ENCODE data around the gene ERAS.
"Not testable (repeated sequence)": the region's sequence is repeated elsewhere in the genome, so short reads cannot be mapped to it uniquely, and the experiment has no call there.

ERAS gene

DNA sequence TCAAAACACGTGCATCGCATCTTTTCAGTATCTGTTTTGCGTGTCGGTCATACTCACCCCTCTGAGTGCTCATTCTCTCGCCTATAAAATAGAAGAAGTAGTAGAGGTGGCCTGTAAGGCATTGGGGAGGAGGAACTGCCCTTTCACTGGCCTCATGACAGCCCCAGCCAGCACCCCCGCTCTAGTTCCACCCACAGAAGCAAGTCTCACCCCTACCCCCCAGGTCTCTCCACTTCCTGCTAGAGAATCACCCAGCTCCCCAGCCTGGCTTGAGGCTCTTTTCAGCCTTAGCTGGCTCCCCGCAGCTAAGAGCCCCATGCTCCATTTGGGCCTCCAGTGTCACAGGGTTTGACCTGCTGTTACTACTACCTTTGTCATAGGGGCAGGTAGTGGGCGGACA lies 12.7 kb upstream of the ERAS start:
- H3K9me3 Mint-ChIP-seq: peaks cover 7% of the 10 kb centered on the region
- no peak overlapping the region for H3K4me3 Mint-ChIP-seq
- peaks cover 16% of the 10 kb centered on the region for H3K36me3 Mint-ChIP-seq (ENCODE audit: low read depth)
- TF ChIP-seq, protein P1, sequence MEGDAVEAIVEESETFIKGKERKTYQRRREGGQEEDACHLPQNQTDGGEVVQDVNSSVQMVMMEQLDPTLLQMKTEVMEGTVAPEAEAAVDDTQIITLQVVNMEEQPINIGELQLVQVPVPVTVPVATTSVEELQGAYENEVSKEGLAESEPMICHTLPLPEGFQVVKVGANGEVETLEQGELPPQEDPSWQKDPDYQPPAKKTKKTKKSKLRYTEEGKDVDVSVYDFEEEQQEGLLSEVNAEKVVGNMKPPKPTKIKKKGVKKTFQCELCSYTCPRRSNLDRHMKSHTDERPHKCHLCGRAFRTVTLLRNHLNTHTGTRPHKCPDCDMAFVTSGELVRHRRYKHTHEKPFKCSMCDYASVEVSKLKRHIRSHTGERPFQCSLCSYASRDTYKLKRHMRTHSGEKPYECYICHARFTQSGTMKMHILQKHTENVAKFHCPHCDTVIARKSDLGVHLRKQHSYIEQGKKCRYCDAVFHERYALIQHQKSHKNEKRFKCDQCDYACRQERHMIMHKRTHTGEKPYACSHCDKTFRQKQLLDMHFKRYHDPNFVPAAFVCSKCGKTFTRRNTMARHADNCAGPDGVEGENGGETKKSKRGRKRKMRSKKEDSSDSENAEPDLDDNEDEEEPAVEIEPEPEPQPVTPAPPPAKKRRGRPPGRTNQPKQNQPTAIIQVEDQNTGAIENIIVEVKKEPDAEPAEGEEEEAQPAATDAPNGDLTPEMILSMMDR (IDR thresholded peaks at IDR 0.05; ENCODE audit: unreplicated experiment in 3 of 3): no peak
- no peaks in the 10 kb centered on the region for H3K4me1 Mint-ChIP-seq
- no peak overlapping the region for H3K27ac Mint-ChIP-seq
- no peaks in the 10 kb centered on the region for H3K27me3 Mint-ChIP-seq (ENCODE audit: low read depth)

- H3K27ac Mint-ChIP-seq: no peak overlapping the region
- H3K9me3 Mint-ChIP-seq: peaks cover 7% of the 10 kb centered on the region
- H3K4me3 Mint-ChIP-seq: no peak overlapping the region
- no peaks in the 10 kb centered on the region for H3K4me1 Mint-ChIP-seq
- TF ChIP-seq, protein P1 (IDR thresholded peaks at IDR 0.05; ENCODE audit: unreplicated experiment in 3 of 3): no peak
- H3K36me3 Mint-ChIP-seq (ENCODE audit: low read depth): peaks cover 24% of the 10 kb centered on the region
- no peaks in the 10 kb centered on the region for H3K27me3 Mint-ChIP-seq (ENCODE audit: low read depth)
Measured at GRCh38 chrX:48814722-48815121, 11.6 kb upstream of the ERAS start.

DNA sequence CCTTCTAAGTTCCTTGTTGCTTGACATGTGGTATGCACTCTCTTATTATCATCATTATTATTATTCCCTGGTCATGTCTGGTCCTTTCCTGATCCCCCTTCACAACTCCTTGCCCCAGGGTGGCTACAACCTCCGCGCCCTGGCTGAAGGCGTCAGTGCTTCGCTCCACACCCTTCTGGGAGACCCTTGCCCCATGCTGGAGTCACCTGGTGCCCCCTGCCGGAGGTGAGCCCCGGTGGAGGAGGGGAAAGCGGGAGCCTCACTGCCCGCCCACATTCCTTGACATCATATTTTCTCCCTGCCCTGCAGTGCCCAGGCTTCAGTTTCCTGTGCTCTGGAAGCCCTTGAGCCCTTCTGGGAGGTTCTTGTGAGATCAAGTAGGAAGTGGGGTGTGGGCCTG lies 11.0 kb upstream of the ERAS start:
- H3K9me3 Mint-ChIP-seq: peaks cover 7% of the 10 kb centered on the region
- no peak overlapping the region for H3K4me3 Mint-ChIP-seq
- H3K27ac Mint-ChIP-seq: no peak overlapping the region
- no peaks in the 10 kb centered on the region for H3K4me1 Mint-ChIP-seq
- peaks cover 28% of the 10 kb centered on the region for H3K36me3 Mint-ChIP-seq (ENCODE audit: low read depth)
- H3K27me3 Mint-ChIP-seq (ENCODE audit: low read depth): no peaks in the 10 kb centered on the region
- TF ChIP-seq, protein P1 (IDR thresholded peaks at IDR 0.05; ENCODE audit: unreplicated experiment in 3 of 3): no peak

- TF ChIP-seq, protein P1 (IDR thresholded peaks at IDR 0.05; ENCODE audit: unreplicated experiment in 3 of 3): no peak
- no peak overlapping the region for H3K4me3 Mint-ChIP-seq
Measured at GRCh38 chrX:48816014-48816810, 10.1 kb upstream of the ERAS start.

GRCh38 chrX:48818098-48818497 lies 8.2 kb upstream of the ERAS start:
- H3K9me3 Mint-ChIP-seq: peaks cover 10% of the 10 kb centered on the region
- TF ChIP-seq, protein P1 (IDR thresholded peaks at IDR 0.05; ENCODE audit: unreplicated experiment in 3 of 3): no peak
- no peak overlapping the region for H3K27ac Mint-ChIP-seq
- no peaks in the 10 kb centered on the region for H3K27me3 Mint-ChIP-seq (ENCODE audit: low read depth)
- no peaks in the 10 kb centered on the region for H3K4me1 Mint-ChIP-seq
- peaks cover 31% of the 10 kb centered on the region for H3K36me3 Mint-ChIP-seq (ENCODE audit: low read depth)
- no peak overlapping the region for H3K4me3 Mint-ChIP-seq

More at GRCh38 chrX:48816014-48816810, 10.1 kb upstream of the ERAS start:
- Mint-ChIP-seq H3K4me1 (no peaks in the 10 kb centered on the region), H3K27ac (no peak overlapping the region), H3K27me3 (ENCODE audit: low read depth) (no peaks in the 10 kb centered on the region), H3K36me3 (ENCODE audit: low read depth) (peaks cover 28% of the 10 kb centered on the region), H3K9me3 (peaks cover 7% of the 10 kb centered on the region)

GRCh38 chrX:48818866-48819265 lies 7.4 kb upstream of the ERAS start:
- TF ChIP-seq, protein P1 (IDR thresholded peaks at IDR 0.05; ENCODE audit: unreplicated experiment in 3 of 3): no peak
- H3K4me3 Mint-ChIP-seq: no peak overlapping the region
- no peaks in the 10 kb centered on the region for H3K27me3 Mint-ChIP-seq (ENCODE audit: low read depth)
- no peaks in the 10 kb centered on the region for H3K4me1 Mint-ChIP-seq
- H3K9me3 Mint-ChIP-seq: peaks cover 10% of the 10 kb centered on the region
- peaks cover 31% of the 10 kb centered on the region for H3K36me3 Mint-ChIP-seq (ENCODE audit: low read depth)
- no peak overlapping the region for H3K27ac Mint-ChIP-seq

DNA sequence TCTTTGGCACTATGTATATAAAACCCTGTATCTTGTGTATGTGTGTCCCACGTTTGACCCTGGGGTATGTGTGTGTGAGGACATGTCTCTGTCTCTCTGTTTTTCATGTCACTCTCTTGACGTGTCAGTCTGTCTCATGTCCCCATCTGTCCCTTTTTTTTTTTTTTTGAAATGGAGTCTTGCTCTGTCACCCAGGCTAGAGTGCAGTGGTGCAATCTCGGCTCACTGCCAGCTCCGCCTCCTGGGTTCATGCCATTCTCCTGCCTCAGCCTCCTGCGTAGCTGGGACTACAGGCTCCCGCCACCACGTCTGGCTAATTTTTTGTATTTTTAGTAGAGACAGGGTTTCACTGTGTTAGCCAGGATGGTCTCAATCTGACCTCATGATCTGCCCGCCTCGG lies 6.9 kb upstream of the ERAS start:
- H3K9me3 Mint-ChIP-seq; H3K27me3 Mint-ChIP-seq (ENCODE audit: low read depth); H3K4me1 Mint-ChIP-seq; H3K27ac Mint-ChIP-seq; H3K4me3 Mint-ChIP-seq: not testable (repeated sequence)
- peaks cover 32% of the 10 kb centered on the region for H3K36me3 Mint-ChIP-seq (ENCODE audit: low read depth)
